ENCODE measurements around the gene ADAM20. TPM values are rescaled to one million over a fixed set of nuclear protein-coding genes. Genes with fewer than 3 reads are reported as not detected.
"Not testable (repeated sequence)": the region's sequence is repeated elsewhere in the genome, so short reads cannot be mapped to it uniquely, and the experiment has no call there.

ADAM20 gene
- total RNA-seq, 1 donor from 2014 or later = 1.5 TPM

DNA sequence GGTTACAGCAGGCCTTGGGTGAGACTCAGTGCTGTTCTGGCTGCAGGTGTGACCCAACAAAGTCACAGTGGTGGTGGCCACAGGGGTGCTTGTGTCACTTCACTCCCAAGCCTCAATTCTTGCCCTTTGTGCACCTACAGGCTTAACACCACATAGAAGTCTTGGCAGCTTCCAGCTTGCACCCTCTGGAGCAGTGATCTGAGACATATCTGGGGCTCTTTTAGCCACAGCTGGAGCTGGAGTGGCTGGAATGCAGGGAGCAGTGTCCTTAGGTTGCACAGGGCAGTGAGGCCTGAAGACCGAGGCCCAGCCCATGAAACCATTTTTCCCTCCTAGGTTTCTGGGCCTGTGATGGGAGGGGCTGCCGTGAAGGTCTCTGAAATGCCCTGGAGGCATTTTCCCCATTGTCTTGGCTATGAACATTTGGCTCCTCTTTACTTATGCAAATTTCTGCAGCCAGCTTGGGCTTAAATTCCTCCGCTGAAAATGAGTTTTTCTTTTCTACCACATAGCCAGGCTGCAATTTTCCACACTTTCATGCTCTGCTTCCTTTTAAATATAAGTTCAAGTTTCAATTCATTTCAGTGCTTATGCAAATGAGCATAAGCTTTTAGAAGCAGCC lies 45.1 kb downstream of the ADAM20 start:
- no peak for ATAC-seq
- no peaks in the 10 kb centered on the region for H3K4me1 ChIP-seq
- no peaks in the 10 kb centered on the region for H3K27me3 ChIP-seq (ENCODE audit: low read depth)
- no peak overlapping the region for H3K4me3 ChIP-seq
- TF ChIP-seq, protein P1, sequence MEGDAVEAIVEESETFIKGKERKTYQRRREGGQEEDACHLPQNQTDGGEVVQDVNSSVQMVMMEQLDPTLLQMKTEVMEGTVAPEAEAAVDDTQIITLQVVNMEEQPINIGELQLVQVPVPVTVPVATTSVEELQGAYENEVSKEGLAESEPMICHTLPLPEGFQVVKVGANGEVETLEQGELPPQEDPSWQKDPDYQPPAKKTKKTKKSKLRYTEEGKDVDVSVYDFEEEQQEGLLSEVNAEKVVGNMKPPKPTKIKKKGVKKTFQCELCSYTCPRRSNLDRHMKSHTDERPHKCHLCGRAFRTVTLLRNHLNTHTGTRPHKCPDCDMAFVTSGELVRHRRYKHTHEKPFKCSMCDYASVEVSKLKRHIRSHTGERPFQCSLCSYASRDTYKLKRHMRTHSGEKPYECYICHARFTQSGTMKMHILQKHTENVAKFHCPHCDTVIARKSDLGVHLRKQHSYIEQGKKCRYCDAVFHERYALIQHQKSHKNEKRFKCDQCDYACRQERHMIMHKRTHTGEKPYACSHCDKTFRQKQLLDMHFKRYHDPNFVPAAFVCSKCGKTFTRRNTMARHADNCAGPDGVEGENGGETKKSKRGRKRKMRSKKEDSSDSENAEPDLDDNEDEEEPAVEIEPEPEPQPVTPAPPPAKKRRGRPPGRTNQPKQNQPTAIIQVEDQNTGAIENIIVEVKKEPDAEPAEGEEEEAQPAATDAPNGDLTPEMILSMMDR (IDR thresholded peaks at IDR 0.05) = no peak
- intact Hi-C loops (cut with DNase I) = no loop called here
- H3K9me3 ChIP-seq = peaks cover 39% of the 10 kb centered on the region
- no peak overlapping the region for H3K27ac ChIP-seq
- H3K36me3 ChIP-seq = no peaks in the 10 kb centered on the region
- no peak for DNase-seq

DNA sequence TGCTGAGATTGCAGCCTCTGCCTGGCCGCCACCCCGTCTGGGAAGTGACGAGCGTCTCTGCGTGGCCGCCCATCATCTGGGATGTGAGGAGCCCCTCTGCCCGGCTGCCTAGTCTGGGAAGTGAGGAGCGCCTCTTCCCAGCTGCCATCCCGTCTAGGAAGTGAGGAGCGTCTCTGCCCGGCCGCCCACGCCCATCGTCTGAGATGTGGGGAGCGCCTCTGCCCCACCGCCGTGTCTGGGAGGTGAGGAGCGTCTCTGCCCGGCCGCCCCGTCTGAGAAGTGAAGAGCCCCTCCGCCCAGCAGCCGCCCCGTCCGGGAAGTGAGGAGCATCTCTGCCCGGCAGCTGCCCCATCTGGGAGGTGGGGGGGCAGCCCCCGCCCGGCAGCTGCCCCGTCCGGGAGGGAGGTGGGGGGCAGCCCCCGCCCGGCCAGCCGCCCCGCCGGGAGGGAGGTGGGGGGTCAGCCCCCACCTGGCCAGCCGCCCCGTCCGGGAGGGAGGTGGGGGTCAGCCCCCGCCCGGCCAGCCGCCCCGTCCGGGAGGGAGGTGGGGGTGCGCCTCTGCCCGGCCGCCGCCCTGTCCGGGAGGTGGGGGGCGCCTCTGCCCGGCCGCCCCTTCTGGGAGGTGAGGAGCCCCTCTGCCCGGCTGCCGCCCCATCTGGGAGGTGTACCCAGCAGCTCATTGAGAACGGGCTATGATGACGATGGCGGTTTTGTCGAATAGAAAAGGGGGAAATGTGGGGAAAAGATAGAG lies 57.3 kb downstream of the ADAM20 start:
- H3K27me3 ChIP-seq (ENCODE audit: low read depth); H3K4me1 ChIP-seq; H3K36me3 ChIP-seq; H3K9me3 ChIP-seq; H3K4me3 ChIP-seq; intact Hi-C loops (cut with DNase I); ATAC-seq; H3K27ac ChIP-seq; DNase-seq: not testable (repeated sequence)

DNA sequence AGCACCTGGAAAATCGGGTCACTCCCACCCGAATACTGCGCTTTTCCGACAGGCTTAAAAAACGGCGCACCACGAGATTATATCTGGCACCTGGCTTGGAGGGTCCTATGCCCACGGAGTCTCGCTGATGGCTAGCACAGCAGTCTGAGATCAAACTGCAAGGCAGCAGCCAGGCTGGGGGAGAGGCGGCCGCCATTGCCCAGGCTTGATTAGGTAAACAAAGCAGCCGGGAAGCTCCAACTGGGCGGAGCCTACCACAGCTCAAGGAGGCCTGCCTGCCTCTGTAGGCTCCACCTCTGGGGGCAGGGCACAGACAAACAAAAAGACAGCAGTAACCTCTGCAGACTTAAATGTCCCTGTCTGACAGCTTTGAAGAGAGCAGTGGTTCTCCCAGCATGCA lies 59.3 kb downstream of the ADAM20 start:
- intact Hi-C loops (cut with DNase I); DNase-seq; ATAC-seq; H3K27me3 ChIP-seq (ENCODE audit: low read depth); H3K9me3 ChIP-seq; H3K36me3 ChIP-seq; H3K4me3 ChIP-seq; H3K4me1 ChIP-seq; H3K27ac ChIP-seq: not testable (repeated sequence)

DNA sequence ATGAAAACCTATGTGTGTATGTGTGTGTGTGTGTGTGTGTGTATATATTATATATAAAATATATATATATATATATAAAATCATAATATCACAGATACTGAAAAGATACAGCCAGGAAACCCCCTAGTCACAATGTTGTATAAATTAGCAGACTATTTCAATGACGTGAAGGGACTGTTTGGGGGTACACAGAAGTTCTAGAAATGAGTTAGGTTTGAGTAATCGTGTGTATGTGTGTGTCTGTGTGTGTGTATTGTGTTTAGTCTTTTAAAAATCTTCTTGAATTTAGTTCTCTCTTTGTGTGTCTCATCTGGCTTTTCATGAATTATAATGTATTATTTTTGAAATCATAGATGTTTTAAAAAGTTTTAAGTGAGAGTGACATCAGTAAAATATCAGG lies 61.0 kb downstream of the ADAM20 start:
- Histone ChIP-seq H3K4me1 (no peaks in the 10 kb centered on the region), H3K9me3 (no peaks in the 10 kb centered on the region), H3K27ac (no peak overlapping the region), H3K4me3 (no peak overlapping the region), H3K27me3 (ENCODE audit: low read depth) (no peaks in the 10 kb centered on the region), H3K36me3 (no peaks in the 10 kb centered on the region)
- DNase-seq = no peak
- ATAC-seq = no peak
- TF ChIP-seq, protein P1 (IDR thresholded peaks at IDR 0.05) = no peak
- intact Hi-C loops (cut with DNase I) = no loop called here

Other genes starting within 250 kb of the ADAM20 start
- 27.6 TPM for gene COX16, start 175.3 kb downstream of the ADAM20 start, total RNA-seq
- 40.4 TPM for gene SYNJ2BP, start 117.9 kb downstream of the ADAM20 start, total RNA-seq
- 0.24 TPM for gene ADAM21, start 82.8 kb downstream of the ADAM20 start, total RNA-seq
- gene MED6, start 65.7 kb upstream of the ADAM20 start, total RNA-seq = 28.8 TPM
- gene TTC9, start 106.9 kb upstream of the ADAM20 start, total RNA-seq = 5.5 TPM

Measured in lower lobe of right lung (tissue), 2 donors.